GM19328 (cell line): ENCODE measurements around the gene MCF2L2.
"Not testable (repeated sequence)": the region's sequence is repeated elsewhere in the genome, so short reads cannot be mapped to it uniquely, and the experiment has no call there.

Source experiments
- ATAC-seq: cut with Tn5 transposase; IDR thresholded peaks from one replicate; pipeline ENCODE4 v1.9.1; 2021; ENCODE audit warnings: mild to moderate bottlenecking, moderate library complexity; ENCODE audit not compliant: unreplicated experiment

The MCF2L2 gene

DNA sequence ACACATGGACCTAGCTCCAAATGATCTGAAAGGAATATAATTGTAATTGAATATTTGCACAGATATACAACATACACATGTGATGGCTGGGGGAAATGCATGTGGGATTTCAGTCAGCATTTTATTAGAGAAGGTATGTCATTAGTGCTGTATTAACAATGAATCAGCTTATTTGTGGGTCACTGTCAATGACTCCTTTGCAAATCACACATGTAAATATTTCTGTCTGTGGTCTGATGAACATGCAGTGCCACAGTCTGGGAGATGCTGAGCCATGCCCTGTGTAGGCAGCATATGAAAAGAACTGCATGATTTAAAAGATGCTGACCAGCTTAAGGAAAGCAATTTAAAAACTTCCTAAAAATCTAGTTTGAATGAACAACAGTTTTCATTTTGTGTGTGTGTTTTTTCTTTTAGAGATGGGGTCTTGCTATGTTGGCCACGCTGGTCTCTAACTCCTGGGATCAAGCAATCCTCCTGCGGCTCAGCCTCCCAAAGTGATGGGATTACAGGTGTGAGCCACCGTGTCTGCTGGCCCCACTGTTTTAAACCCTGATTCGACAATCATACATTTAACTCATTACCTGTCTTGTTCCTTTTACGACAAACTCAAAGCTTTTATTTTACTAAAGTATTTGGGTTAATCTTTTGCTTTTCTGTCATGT lies 176.2 kb downstream of the MCF2L2 start:
- no peak for ATAC-seq

GRCh38 chr3:183249006-183249718 lies 179.3 kb downstream of the MCF2L2 start:
- ATAC-seq: no peak

DNA sequence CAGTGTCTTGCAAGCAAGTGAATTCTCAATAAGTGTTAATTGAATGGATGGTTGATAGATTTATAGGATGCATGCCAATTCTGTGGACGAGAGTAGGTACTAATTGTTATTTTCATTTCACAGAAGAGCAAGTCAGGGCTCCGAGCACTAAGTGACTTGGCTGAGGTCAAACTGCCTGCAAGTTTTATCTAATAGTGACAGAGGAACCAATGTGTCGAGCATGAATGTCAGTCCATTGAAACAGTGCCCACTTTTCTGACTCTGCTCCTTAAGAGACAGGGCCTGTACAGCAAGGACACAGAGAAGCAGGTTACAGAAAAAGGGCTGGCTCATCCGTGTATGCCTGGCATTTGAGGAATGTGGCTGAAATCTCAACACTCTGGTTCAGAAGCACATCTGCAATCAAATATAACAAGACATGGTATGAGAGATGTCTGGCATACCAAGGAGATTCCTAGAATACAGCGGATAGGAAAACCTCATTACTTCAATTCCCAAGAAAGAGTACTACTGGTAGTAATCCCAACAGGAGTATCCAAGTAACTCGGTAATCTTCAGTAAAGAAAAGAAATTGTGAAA lies 181.3 kb downstream of the MCF2L2 start:
- ATAC-seq: no peak

GRCh38 chr3:183244981-183245476 lies 183.4 kb downstream of the MCF2L2 start:
- no peak for ATAC-seq

GRCh38 chr3:183244219-183244618 lies 184.2 kb downstream of the MCF2L2 start:
- ATAC-seq: no peak

- no peak for ATAC-seq
Observed at GRCh38 chr3:183242431-183242830, 186.0 kb downstream of the MCF2L2 start.

DNA sequence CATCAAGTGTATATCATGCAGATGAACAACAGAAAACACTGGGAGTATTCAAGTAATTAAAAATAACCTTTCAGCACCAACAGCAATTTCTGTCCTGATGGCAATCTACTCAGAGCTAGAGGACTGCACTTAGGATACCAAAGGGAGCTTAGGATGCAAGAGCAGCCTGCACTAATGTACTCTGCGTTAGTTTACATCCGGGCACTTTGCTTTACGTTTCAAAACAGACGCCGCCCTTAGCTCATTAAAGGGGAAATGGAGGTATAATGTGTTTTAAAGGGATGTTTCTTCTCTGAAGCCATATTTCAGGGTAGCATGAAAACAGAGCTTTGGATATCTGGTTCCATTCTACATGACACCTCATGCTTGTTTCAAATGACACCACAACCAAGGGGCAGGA lies 189.4 kb downstream of the MCF2L2 start:
- ATAC-seq: no peak

DNA sequence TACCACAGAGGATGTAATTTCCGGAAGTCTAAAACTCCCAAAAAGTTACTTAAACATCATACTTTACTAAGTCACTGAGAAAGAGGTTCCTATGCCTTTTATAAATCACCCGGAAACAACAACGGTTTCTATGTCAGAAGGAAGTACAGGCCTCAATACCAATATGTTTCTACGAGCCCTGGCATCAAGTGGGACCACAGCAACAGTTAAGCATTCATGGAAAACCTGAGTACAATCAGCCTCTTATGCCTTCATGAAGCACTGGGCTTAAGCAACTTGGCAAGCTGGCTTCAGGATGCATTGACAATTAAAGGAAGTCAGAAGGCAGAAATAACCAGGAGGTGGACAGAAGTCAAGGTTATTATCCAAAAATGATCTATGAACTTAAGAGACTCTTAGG lies 194.5 kb downstream of the MCF2L2 start:
- ATAC-seq: no peak

- no peak for ATAC-seq
Observed at GRCh38 chr3:183230826-183231225, 197.6 kb downstream of the MCF2L2 start.

- not testable (repeated sequence) for ATAC-seq
Observed at GRCh38 chr3:183230251-183230650, 198.2 kb downstream of the MCF2L2 start.

GRCh38 chr3:183229178-183229577 lies 199.2 kb downstream of the MCF2L2 start:
- no peak for ATAC-seq

DNA sequence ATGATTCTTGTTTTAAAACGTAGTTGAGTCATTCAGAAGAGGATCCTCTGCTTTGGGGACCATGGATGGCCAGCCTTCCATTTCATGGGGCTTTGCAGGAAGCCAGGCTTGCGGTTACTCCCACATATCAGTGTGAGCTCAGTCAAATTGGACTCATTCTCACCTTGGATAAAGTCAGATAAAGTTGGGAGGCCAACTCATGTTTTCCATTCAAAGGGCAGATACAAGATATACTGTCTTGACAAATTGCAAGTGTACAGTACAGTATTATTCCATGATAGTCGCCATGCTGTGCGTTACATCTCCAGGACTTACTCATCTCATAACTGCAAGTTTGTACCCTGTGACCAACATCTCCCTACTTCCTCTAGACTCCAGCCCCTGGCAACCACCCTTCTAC lies 200.8 kb downstream of the MCF2L2 start:
- ATAC-seq: no peak

DNA sequence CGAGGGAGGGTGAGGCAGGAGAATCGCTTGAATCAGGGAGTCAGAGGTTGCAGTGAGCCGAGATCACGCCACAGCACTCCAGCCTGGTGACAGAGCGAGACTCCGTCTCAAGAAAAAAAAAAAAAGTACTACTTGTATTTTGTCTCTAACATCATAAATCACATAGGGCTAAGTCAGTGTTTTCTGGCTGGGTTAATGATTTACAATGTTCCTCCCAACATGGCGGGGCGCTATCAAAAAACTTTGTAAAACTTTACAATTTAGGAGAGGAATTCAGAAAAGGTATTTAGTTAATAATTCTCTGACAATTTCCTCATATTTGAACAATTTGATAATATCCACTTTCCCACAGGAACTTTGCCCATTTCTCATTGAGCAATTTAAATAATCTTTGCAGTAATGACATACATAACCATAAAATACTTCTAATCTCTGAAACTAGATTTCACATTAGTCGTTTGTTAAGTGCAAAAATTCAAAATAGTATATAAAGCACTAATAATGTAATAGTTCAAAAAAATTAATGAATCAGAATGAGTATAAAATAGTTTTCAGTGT lies 202.0 kb downstream of the MCF2L2 start:
- no peak for ATAC-seq

DNA sequence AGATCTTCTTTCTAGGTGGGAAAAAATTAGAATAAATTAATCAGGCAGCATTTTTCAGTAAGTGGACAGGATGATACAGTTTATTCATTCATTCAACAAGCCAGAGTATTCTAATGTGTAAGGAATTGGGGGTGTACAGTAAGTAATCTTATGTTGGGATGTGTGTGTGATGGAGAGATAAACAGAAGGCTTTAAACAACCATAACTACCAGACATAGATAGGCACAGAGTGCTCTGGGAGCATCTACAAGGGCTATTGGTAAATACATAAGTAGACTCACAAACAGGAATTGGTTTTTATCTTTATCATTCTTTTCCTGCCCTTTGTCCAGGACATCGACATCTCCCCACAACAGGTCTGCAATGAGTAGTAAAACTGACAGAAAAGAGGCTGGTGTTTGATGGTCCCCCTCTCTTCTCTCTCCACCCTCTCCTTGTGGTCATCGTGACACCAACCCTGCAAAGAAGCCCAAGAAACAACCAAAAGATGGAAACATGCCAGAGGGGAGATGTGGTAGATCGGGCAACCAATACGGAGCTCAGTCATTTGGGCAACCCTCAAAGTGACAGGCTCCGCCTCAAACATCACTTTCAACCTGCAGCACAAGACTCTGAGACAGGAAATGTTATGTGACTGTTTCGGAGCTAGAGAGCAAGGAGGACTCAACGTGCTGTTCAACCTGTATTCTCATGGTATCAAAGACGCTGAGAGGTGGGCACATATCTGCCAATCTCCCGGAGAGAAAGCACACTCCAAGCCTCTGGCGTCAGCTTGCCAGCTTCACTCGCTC lies 204.0 kb downstream of the MCF2L2 start:
- no peak for ATAC-seq

GRCh38 chr3:183222631-183223235 lies 205.7 kb downstream of the MCF2L2 start:
- ATAC-seq: no peak

DNA sequence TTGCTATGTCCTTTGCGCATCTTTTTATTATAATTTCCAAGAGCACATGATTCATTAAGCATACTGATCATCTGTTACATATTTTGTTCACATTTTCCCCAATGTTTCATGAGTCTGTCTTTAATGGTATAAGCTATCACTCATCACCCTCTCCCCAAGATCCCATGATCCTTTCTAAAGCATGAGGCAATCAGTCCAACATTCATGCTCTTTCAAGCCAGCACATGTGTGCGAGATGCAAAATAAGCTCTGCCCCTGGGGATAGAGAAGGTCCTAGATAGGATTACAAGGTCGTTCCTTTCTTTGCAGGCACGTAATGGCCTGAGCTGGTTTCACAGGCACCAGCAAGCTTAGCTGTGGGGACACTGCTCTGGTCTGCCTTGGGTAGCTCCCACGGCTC lies 207.6 kb downstream of the MCF2L2 start:
- no peak for ATAC-seq

DNA sequence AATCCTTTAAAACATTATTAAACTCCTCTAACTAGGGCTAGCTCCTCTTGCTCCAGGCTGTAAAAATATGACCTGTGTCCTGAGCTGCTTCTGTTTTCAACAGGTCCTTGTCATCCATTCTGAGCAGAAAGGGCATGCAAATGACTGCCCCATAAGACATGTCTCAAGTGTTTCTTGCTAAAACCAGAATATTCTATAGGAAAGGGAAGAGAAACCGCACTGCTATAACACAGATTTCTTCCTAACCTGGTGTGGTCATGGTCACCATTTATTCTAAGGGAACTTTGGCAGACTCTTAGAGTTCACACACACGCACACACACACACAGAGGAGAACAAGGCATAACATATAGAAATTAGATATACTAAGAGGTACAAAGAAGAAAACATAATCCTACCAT lies 209.6 kb downstream of the MCF2L2 start:
- no peak for ATAC-seq

- ATAC-seq: no peak
Observed at GRCh38 chr3:183217548-183218332, 210.7 kb downstream of the MCF2L2 start.

- no peak for ATAC-seq
Observed at GRCh38 chr3:183215591-183216202, 212.7 kb downstream of the MCF2L2 start.

DNA sequence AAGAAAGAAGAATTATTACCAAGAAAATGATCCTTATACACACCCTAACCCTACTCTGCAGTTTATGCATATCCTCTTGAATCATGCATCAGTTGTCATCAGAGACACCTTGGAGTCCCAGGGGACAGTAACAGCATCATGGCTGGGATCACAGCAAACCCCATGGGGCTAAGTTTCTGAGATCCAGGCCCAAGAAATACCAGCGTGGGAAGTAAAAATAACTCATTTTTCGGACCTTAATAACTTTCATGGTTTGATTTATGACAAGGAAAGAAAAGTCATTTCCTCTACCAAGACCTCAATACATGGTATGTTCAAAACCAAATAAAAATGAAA lies 214.2 kb downstream of the MCF2L2 start:
- no peak for ATAC-seq
